Kidney epithelial cell (primary cell): ENCODE data around the gene ADGRV1. TPM values are rescaled to one million over a fixed set of nuclear protein-coding genes. Genes with fewer than 3 reads are reported as not detected.

Source experiments
- DNase-seq: peaks from one replicate; pipeline ENCODE4 v3.0.0-alpha.2; 2010; ENCODE audit warnings: low read depth
- H3K27me3 ChIP-seq: 2 replicates; pipeline ENCODE4 v1.6.0; 2011; ENCODE audit warnings: low read length; ENCODE audit not compliant: control insufficient read depth, insufficient read depth
- H3K36me3 ChIP-seq: 2 replicates; pipeline ENCODE4 v1.5.1; 2011; ENCODE audit warnings: low read length; ENCODE audit not compliant: control insufficient read depth, insufficient read depth
- H3K4me3 ChIP-seq: 2 replicates; pipeline ENCODE4 v1.5.1; 2011; ENCODE audit warnings: low read depth, mild to moderate bottlenecking, control low read depth, low read length
- total RNA-seq: library from RNA; depleted of rRNA; stranded (reverse); fragments of >200 nt; gene quantifications from 2 replicates; pipeline ENCODE4 v1.2.3, GENCODE V29; 2015
- TF ChIP-seq, protein P1 (sequence below): IDR thresholded peaks from 2 replicates; pipeline ENCODE4 v1.5.1; 2011; ENCODE audit warnings: mild to moderate bottlenecking, moderate library complexity, low read length, control low read depth, inconsistent platforms; ENCODE audit not compliant: insufficient read depth, poor library complexity, severe bottlenecking

Gene ADGRV1
- total RNA-seq, 1 donor from 2014 or later = 3.5 TPM

- Histone ChIP-seq H3K36me3 (no peaks in the 10 kb centered on the region), H3K27me3 (no peaks in the 10 kb centered on the region), H3K4me3 (no peak overlapping the region)
- TF ChIP-seq, protein P1, sequence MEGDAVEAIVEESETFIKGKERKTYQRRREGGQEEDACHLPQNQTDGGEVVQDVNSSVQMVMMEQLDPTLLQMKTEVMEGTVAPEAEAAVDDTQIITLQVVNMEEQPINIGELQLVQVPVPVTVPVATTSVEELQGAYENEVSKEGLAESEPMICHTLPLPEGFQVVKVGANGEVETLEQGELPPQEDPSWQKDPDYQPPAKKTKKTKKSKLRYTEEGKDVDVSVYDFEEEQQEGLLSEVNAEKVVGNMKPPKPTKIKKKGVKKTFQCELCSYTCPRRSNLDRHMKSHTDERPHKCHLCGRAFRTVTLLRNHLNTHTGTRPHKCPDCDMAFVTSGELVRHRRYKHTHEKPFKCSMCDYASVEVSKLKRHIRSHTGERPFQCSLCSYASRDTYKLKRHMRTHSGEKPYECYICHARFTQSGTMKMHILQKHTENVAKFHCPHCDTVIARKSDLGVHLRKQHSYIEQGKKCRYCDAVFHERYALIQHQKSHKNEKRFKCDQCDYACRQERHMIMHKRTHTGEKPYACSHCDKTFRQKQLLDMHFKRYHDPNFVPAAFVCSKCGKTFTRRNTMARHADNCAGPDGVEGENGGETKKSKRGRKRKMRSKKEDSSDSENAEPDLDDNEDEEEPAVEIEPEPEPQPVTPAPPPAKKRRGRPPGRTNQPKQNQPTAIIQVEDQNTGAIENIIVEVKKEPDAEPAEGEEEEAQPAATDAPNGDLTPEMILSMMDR = no peak
- DNase-seq = no peak
These were observed 181.0 kb downstream of the ADGRV1 start for GRCh38 chr5:90739567-90739966.

DNA sequence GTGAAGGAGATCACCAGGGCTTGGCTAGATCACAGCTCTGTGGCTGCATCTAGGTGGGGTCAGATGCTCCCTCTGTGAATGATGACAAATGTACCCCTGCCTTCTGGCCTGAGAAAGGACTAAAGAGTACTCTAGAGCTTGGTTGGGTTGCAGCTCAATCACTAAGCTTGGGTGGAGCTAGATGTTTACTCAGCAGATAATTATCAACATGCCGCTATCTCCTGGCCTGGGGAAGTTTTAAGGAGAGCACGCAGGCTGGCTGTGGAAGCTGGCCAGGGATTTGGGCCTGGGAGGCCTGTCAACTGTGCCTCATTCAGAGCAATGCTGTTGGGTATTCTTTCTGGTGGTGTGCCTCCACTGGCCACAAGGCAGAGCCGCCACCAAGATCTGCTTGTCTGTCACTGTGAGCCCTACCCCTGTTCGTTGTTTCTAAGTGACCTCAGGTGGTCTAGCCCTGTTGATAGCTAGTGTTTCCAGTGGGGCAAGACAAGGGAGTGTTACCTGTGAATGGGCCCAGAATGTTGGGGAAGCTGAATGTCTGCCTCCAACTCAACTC lies 181.7 kb downstream of the ADGRV1 start:
- TF ChIP-seq, protein P1 = no peak
- no peak for DNase-seq
- H3K36me3 ChIP-seq = no peaks in the 10 kb centered on the region
- H3K4me3 ChIP-seq = no peak overlapping the region
- no peaks in the 10 kb centered on the region for H3K27me3 ChIP-seq

DNA sequence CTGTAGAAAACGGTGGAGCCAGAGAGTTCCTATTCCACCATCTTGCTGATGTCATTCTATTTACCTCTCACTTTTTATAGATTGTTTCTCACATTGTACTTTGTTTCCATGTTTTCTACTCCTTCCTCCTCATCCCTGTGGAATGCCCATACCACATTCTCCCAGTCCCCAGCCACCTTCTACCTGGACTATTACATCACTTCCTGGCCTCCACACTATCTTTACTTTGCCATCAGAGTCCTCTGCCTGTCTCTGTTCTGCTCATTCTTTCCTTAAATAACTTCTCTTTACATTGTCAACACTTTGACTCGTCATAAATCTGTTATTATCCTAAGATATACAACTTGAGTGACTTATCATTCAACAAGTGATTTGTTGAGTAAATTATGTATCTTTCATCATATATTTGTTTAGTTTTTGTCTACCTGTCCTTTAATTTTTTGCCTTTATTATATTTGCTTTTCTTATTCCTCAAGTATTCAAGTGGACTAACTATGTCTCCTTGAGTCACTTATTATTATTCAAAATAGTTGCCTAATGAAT lies 182.5 kb downstream of the ADGRV1 start:
- TF ChIP-seq, protein P1 = no peak
- DNase-seq = no peak
- H3K36me3 ChIP-seq = no peaks in the 10 kb centered on the region
- H3K27me3 ChIP-seq = no peaks in the 10 kb centered on the region
- no peak overlapping the region for H3K4me3 ChIP-seq

DNA sequence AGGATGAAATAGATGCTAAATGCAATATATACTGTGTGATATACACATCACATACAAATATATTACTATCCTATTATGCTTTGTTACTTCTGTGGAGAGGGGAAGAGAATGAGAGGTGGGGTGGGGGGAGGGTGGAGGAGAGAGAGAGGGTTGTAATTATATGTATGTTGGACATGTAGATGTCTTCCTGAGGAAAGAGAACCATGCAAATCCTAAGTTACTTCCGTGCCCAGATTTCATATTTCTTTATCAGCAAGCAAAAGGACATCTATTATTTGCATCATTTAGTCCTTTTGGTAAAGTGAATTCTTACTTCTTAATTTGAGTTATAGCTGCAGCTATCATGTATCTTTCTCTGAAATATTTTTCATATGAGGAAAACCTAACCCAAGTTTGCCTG lies 187.5 kb downstream of the ADGRV1 start:
- no peak for DNase-seq
- no peaks in the 10 kb centered on the region for H3K36me3 ChIP-seq
- H3K4me3 ChIP-seq = no peak overlapping the region
- TF ChIP-seq, protein P1 = no peak
- H3K27me3 ChIP-seq = no peaks in the 10 kb centered on the region

GRCh38 chr5:90747175-90747574 lies 188.6 kb downstream of the ADGRV1 start:
- no peak overlapping the region for H3K4me3 ChIP-seq
- peak; percentile 49 for DNase-seq
- TF ChIP-seq, protein P1 = no peak
- H3K27me3 ChIP-seq = no peaks in the 10 kb centered on the region
- no peaks in the 10 kb centered on the region for H3K36me3 ChIP-seq

DNA sequence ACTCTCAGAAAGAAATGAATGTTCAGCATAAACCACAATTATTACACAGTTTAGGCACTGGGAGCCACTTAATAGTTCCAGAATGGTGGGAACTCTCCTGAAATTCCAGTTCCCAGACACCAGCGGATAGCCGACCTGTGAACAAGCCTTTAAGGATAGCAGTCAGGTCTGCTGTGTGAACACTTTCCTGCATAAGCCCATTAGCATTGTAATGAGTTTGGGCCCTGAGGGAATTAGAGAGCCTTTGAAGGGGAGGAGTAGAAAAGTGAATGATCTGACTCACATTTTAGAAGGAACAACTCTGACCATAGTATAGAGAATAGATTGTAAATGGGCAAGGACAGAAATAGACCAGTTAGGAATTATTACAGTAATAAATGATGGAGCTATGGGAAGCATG lies 189.1 kb downstream of the ADGRV1 start:
- Histone ChIP-seq H3K36me3 (no peaks in the 10 kb centered on the region), H3K4me3 (no peak overlapping the region), H3K27me3 (no peaks in the 10 kb centered on the region)
- DNase-seq = peak; percentile 26
- TF ChIP-seq, protein P1 = no peak
